NCI-H526 treated with DMSO at 0.1 percent for 48 hours (cell line): Measurements from ENCODE around the gene FAM3A.
"Not testable (repeated sequence)": the region's sequence is repeated elsewhere in the genome, so short reads cannot be mapped to it uniquely, and the experiment has no call there.

ENCODE experiments used
- DNase-seq: peaks from one replicate; lab custom pipeline; 2025; lab: John Stamatoyannopoulos, UW

FAM3A gene, protein sequence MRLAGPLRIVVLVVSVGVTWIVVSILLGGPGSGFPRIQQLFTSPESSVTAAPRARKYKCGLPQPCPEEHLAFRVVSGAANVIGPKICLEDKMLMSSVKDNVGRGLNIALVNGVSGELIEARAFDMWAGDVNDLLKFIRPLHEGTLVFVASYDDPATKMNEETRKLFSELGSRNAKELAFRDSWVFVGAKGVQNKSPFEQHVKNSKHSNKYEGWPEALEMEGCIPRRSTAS

DNA sequence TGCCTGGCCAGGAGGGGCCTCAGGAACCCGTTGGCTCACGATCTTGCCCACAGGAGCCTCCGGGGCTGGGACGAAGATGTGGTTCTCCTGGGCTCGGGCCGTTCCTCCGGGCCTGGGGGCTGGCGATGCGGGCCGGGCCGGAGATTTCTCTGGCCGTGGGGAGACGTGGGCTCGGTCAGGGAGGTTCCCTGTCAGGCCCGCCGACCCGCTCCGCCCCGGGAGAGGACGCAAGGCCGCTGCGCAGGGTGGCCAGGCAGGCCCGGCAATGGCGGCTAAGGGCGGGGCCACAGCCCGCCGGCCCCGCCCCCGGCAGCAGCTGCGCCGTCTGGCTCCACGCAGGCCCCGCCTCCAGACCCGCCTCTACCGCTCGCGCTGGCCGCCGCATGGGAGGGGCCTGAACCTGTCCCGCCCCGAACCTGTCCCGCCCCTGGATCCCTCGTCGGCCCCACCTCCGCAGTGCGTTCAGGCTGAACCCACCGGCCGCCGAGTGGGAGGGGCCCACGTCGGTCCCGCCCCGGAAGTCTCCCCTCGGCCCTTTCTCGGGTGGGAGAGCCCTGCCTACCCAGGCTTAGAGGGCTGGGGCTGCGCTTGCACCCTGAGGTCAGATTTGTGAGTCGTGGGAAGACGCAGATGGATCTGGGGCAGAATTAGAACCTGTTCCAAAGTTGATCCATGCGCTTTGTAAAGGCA, at the start of gene FAM3A:
TSS of gene FAM3A (minus strand) at position 267 of the 690 bp plus-strand sequence. CDS start 460 bp downstream, outside the sequence.
- peak; percentile 94 for DNase-seq

DNA sequence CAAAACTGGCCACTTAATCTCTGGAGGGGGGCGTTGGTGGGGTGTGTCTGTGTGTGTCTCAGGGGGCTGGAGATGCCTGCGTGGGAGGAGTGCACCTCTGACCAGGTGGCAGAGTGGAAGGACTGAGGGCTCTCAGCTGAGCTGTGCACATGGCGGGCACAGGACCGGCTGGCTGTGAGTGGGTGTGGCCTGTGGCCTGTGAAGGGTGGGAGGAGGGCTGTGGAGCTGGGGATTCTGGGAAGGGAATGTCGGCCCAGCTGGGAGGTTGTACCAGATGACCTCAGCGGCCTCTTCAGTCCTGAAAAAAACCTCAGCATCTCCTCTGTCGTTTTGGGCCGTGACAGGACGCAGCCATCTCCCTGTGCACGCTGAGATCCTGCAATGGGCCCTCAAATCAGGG, 46.3 kb upstream of the FAM3A start:
- DNase-seq, result not testable (repeated sequence)

DNA sequence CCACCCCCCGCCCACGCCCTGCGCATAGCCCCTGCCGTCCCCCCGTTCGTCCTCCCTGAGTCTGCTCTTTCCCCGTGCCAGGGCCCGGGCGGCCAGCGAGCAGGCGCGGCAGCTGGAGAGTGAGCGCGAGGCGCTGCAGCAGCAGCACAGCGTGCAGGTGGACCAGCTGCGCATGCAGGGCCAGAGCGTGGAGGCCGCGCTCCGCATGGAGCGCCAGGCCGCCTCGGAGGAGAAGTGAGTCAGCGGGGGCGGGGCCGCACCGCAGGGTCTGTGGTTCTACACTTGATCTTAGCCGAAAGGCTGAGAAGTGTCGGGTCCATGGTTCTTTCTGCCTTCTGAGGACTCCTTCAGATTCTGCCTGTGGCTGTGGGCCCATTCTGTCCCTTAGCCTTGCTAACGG, 44.3 kb upstream of the FAM3A start:
- DNase-seq, result not testable (repeated sequence)

DNA sequence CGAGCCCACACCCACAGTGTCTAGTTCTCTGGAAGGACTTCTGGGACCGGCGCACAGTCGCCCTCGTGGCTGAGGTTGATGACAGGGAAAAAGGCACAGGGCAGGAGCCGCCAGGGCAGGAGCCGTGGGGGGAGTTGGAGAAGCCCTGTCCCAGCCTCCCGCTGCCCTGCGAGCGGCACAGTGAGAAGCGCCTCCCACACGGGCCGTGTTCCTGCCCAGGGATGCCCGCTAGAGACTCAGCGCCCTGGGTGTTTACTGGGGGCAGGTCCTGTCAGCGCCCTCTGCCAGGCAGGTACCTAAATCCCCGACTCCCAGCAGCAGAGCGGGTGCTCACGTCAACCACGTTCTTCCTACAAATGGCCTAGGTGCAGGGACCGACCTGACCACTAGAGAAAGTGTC, 42.9 kb upstream of the FAM3A start:
- DNase-seq, result not testable (repeated sequence)

DNA sequence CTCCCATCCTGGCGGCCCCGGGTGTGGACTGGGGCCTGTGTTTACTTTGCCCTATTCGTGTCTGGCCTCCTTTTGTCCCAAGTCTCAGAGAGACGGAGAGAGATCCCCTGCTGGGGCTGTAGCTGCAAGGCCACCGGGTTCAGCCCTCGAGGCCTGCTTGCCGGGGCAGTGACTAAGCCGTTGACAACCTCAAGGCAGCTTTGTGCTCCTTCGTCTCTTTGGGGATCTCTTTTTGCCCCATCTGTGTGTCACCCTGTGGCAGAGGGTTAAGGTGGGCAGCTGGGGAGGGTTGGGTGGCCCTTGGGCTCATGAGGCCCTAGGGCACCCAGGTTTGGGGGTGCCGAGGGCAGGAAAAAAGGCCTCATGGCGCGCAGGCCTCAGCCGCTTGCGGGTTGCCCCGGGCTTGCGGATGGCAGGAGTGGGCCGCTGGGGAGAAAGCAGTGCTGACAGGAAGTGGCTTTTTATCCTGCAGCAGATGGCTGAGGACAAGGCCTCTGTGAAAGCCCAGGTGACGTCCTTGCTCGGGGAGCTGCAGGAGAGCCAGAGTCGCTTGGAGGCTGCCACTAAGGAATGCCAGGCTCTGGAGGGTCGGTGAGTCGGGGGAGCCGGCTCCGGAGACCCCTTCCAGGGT, 42.1 kb upstream of the FAM3A start:
- DNase-seq, result not testable (repeated sequence)

DNA sequence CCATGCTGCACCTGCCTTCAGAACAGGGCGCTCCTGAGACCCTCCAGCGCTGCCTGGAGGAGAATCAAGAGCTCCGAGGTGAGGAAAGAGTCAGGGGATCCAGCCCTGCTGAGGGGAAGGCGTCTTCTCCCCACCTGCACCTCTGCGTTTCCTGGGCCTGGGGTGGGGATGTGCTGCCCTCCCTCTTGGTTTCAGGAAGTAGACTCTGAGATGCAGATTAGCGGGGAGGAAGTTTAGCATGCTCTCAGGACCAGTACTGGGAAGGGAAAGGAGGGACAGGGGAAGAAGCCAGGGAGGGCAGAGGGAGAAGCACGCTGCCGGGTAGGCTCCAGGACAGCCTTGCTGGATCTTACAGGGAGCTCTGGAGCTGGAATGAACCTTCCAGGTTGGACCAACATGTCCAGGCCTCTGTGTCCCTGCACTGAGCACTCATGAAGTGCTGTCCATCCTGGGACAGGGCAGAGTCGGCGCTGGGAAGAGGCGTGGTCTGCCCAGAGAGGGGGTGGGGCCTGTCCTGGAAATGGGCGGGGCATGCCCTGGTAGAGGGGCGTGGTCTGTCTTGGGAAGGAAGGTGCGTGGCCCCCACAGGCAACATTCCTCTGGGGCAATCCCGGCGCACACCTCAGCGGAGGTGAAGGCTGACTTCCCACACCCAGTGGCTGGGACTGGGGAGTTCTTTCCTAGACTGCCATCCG, 36.2 kb upstream of the FAM3A start:
- DNase-seq, result not testable (repeated sequence)

DNA sequence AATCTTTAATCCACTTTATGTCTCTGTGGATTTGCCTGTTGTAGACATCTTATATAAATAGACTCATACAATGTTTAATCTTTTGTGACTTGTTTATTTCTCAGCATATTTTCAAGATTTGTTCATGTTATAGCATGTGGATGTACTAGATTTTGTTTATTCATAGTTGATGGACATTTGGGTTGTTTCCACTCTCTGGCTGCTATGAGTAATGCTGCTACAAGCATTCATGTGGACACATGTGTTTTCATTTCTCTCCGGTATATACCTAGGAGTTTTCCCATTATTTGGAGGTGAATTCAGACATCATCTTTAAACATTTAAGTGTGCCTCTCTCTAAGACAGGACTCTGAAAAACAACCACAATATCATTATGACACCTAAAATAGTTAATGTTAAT, 33.7 kb upstream of the FAM3A start:
- DNase-seq, result no peak

DNA sequence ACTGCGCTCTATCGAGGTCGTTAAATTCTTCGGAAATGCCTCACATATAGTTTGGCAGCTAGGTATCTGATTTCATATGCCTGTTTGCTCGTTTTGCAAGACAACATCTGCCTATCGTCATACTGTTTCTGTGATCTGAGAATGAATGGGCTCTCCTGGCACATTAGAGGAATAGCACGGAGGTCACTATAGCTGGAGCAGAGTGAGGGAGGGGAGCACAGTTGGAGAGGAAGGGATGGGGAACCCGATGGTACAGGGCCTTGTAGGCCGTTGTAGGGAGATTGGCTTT, 31.9 kb upstream of the FAM3A start:
- DNase-seq, result peak; percentile 17

DNA sequence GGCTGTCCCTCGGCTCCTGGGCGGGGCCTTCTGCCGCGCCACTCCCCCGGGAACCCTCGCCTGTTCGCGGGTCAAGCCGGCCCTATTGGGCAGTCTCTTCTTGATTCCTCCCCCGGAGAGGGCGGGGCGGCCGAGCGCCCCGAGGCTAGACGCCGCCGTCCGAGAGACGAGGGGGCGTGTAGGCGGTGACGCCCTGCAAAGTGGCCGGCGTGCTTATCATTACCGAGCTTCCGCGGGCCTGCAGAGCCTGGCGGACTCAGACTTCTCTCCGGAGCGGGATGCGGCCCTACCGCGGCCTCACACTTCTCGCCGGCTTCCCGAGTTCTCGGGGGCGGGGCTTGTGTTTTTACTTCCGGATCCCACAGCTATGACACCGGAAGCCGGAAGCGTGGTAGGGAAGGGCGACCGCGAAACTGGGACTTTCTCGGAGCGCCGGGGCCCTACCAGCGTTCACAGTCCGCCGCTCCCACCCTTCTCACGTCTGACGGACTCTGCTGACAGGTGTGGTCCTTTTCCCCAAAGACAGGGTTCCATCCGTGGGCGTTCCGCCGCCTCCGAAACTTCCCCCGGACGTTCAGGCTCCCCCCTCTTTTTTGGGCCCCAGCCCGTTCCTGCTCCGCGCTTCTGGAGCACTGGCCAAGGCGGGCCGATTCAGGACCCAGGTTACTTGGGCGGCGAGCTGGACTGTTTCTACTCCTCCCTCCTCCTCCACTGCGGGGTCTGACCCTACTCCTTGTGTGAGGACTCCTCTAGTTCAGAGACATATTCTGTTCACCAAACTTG, 31.4 kb upstream of the FAM3A start, which contains the start of gene IKBKG:
TSS of gene IKBKG (plus strand) at position 376 of the 783 bp plus-strand sequence. CDS start 4,383 bp downstream, outside the sequence.
- peak; percentile 90 for DNase-seq

DNA sequence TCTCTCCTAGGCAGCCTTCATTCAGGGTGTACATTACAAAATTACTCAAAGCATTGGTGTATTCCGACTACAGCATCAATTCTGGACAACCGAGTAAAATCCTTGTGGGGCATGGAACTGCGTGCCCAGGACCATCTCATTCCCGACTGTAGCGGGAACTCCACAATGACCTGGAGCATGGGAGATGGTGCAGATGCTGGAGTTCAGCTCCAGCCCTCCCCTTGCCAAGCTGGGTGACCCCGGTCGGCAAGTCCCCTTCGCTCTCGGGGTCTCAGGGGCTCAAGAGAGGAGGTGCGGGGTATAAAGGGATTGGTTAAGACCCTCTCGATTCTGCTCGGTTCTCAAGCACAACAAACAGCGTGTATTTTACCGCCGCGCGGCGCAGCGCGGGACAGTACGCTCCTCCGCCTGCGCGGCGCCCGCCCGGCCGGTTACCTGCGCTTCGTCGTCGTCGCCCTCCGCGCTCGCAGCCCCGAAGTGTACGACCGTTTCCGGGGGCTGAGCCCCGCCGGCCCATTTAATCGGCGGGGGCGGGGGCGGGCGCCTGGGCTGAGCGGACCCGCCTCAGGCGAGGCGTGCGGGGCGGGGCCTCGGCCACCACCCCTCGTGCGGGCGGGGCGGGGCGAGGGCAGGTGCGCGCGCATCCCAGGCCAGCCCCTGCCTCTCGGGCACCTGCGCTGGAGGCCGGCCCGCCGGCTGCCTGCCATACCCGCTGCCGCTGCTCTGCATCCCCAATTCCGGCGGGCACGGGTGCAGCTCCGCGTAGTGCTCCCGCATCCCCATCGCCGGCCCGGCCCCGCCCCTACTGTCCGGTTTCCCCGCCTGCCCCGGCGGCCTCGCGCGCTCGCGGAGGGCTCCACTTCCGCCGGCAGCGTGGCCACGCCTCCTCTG, 30.6 kb upstream of the FAM3A start, which contains the start of gene G6PD:
TSS of gene G6PD (minus strand) at position 493 of the 891 bp plus-strand sequence. CDS start 691 bp downstream, outside the sequence.
- DNase-seq, result peak; percentile 88

DNA sequence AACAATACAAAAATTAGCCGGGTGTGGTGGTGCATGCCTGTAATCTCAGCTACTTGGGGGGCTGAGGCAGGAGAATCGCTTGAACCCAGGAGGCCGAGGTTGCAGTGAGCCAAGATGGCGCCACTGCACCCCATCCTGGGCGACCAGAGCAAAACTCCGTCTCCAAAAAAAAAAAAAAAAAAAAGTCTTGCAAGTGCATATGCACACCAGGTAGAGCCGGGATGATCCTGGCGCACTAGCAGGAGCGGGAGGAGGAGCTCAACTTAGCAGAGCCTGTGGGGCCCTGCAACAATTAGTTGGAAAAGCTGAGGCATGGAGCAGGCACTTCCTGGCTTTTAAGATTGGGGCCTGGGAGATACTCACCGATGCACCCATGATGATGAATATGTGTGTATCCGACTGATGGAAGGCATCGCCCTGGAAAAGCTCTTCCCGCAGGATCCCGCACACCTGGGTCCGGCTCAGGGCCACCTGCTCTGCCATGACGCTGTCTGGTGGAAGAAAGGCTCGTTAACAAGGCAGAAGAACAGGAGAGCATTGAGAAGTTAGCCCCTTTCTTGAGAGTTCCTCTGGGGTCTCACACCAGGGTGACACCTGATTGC, 29.7 kb upstream of the FAM3A start:
- no peak for DNase-seq

DNA sequence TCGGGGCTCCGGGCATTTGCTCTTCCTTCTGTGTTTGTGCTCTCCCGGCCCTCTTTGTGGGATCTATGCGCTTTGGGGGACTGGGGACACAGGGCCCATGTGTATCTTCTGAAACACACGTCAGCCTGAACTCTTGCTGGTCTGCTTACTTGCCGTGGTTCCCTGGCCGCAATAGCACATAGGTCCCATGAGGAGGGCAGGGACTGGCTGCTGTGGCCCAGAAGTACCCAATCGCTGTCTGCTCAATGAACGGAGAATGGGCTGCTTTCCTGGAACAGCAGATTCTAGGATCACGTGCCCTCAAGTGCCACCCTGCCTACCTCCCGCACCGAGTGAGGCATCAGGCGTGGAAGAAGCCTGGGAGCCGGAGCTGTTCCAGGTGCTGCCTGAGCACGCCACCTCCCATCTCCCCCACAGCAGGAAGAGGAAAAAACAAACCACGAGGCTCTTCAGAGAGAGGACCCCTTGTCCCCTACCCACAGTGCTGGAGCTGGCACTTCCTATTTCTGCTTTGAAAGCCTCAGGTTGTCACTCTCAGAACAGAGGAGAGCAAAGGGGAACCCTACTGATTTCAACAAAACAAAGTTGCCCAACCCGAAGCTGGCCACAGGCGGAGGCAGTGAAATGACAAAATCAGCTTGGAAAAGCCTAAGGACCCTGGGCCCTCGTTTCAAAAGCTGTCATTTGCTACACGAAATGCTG, 26.8 kb upstream of the FAM3A start:
- no peak for DNase-seq

DNA sequence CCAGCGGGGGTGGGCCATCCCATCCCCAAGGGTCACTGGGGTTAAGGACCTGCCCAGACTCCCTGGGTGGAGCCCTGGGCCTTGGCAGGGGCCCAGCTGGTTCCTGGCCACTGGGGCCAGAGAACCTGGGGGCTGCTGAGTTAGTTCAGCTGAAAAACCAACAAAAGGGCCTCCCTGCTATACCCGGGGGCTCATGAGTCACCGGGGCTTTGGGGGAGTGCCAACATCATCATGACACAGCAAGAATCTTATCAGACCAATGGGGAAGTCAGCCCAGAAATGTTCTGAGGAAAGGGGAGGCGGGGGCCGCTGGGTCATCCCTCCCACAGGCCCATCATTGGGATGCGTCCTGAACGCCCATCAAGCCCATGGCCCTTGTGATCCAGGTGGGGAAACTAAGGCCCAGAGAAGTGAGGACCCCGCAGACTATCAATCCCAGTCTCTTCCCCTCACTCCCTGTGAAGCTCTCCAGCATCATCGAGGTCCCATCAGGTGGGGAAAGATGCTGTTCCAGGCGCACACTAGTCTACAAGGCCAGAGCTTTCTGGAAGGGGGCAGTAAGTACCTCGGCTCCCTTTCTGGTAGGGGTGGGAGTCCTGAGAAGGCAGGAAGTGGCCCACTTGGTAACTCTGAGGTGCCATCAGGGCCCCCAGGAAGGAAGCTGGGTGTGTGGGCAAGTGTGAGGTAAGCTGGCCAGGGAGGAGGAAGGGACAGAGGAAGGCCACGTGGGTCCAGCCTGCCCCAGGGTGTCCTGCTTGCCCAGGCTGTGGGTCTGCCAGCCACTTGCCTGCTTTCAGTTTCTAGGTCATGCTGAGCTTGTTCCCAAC, 26.1 kb upstream of the FAM3A start:
- no peak for DNase-seq

DNA sequence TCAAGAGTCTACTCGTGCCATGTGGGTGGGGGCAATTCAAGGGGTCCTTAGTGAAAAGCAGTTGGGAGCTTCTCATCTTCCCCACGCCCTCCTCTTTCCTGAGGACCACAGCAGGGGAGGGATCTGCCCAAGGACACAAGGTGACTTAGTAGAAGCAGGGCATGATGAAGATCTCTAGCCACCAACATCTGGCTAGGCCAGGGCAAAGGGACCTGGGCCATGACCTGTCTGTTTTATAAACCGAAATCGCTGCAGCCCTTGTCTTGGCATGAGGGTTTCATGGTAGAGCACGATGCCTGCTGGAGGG, 25.5 kb upstream of the FAM3A start:
- no peak for DNase-seq

DNA sequence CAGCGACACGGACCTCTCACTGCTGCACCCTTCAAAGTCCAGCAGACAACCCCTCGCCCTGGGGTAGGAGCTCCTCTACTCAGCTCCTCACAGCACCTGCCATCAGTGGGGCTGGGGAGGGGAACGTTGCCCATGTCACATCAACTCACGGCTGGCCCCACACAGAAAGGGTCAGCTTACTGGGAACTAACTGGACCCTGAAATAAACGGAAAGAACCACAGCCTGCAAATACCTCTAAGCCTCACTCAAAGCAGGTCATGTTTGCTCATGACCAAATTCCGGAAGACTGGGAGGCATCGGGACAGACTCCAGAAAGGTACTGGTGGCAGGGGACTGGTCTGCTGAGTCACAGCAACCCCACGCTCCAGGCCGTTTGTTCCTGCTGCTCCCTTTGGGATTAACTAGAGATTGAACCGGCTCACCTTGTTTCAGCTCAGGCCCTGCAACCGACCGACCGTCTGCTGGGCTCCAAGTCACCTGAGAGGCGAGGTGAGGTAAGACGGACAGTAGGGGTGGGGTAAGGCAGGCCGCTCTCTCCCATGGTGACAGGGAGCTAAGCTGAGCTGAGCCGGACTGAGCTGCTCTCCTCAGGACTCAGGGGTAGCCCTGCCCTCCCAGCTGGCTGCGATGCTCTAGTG, 25.0 kb upstream of the FAM3A start:
- DNase-seq, result no peak

DNA sequence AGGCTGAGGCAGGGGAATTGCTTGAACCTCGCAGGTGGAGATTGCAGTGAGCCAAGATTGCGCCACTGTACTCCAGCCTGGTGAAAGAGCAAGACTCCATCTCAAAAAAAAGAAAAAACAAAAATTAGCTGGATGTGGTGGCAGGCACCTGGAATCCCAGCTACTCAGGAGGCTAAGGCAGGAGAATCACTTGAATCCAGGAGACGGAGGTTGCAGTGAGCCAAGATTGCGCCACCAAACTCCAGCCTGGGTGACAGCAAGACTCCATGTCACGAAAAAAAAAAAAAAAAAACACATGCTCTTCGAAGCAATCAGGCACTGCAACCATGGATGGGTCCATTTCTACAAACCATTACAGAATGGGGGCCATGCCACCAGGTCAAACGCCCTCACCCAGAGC, 24.3 kb upstream of the FAM3A start:
- not testable (repeated sequence) for DNase-seq

DNA sequence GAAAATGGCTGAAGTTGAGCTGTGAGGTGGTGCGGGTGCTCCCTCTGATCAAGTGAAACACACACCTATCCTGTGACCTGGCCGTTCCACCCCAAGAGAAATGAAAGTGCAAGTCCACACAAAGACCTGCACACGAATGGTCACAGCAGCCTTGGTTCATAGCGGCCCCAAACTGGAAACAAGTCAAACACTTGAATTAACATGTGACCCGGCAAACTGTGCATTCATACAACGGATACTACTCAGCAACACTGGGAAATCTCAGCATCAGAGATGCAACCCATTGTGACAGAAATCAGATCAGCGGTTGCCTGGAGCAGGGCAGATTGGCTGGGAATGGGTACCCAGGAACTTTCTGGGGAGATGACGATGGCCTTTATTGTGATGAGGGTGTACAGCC, 23.0 kb upstream of the FAM3A start:
- DNase-seq, result no peak

DNA sequence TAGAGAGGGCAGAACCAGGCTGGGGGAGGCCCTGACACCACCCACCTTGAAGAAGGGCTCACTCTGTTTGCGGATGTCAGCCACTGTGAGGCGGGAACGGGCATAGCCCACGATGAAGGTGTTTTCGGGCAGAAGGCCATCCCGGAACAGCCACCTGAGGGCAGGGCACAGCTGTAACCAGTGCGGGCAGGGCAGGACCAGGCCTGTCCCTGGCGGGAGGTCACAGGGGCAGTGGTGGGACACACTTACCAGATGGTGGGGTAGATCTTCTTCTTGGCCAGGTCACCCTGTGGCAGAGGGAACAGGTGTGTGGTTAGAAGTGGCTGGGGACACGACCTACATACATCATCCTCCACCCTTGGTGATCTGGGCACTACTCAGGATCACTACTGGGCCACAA, 19.9 kb upstream of the FAM3A start:
- DNase-seq, result no peak
